ENCODE measurements around the gene RNGTT. TPM values are rescaled to one million over a fixed set of nuclear protein-coding genes. Genes with fewer than 3 reads are reported as not detected.

RNGTT gene
- total and polyA plus RNA-seq, 2 experiments from 2014 or later: 7.4 to 15.6 TPM

DNA sequence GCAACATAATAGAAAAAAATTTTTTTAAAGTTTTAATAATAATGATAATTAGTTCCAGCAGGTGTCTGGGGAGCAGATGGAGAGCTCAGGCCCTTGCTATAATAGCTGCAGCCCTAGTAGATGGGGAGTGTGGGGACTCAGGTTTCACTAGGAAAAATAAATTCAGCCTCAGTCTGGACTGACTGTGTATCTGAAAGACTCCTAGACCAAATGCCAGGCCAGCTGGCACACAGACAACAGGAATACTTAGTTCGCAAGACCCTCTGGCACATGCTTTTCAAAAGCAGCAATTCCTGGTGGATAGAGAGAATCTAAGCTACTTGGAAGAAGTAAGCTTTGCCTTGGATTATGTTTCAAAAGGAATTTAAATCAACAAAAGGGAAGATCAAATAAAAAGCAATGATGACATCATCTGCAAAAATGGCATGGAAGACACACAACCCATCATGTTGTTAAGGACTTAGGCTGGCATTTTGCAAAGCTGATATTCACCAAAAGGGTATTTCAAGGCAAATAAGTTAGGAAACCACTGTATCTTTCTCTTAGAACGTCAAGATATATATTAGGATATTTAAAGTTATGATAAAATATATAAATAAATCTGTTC, 107.8 kb downstream of the RNGTT start:
- Histone ChIP-seq H4K20me1 (ENCODE audit: insufficient read depth, poor library complexity, severe bottlenecking) (no peaks in the 10 kb centered on the region), H3K79me2 (no peaks in the 10 kb centered on the region), H3K4me1 (ENCODE audit: insufficient read depth) (no peaks in the 10 kb centered on the region), H3K4me3 (no peak overlapping the region), H3K9me2 (replicated peaks; ENCODE audit: insufficient read depth) (no peaks in the 10 kb centered on the region), H2AFZ (no peak overlapping the region), H3K4me2 (no peak overlapping the region), H3K36me3 (replicated peaks; ENCODE audit: insufficient read depth, low read depth) (no peaks in the 10 kb centered on the region), H3K27me3 (no peaks in the 10 kb centered on the region), H3K9me3 (ENCODE audit: low read depth) (no peaks in the 10 kb centered on the region), H3K27ac (no peak overlapping the region)
- 85% methylated on average over 2 of the region's 2 CpGs for WGBS (ENCODE audit: low lambda C conversion rate, missing lambda C conversion rate)
- no peak for TF ChIP-seq EZH2phosphoT487 (IDR thresholded peaks at IDR 0.05; ENCODE audit: low read depth, severe bottlenecking, unreplicated experiment)
- no peak for TF ChIP-seq EZH2 (IDR thresholded peaks at IDR 0.05; ENCODE audit: borderline replicate concordance)
- TF ChIP-seq, protein P1, sequence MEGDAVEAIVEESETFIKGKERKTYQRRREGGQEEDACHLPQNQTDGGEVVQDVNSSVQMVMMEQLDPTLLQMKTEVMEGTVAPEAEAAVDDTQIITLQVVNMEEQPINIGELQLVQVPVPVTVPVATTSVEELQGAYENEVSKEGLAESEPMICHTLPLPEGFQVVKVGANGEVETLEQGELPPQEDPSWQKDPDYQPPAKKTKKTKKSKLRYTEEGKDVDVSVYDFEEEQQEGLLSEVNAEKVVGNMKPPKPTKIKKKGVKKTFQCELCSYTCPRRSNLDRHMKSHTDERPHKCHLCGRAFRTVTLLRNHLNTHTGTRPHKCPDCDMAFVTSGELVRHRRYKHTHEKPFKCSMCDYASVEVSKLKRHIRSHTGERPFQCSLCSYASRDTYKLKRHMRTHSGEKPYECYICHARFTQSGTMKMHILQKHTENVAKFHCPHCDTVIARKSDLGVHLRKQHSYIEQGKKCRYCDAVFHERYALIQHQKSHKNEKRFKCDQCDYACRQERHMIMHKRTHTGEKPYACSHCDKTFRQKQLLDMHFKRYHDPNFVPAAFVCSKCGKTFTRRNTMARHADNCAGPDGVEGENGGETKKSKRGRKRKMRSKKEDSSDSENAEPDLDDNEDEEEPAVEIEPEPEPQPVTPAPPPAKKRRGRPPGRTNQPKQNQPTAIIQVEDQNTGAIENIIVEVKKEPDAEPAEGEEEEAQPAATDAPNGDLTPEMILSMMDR (IDR thresholded peaks at IDR 0.05; ENCODE audit: poor library complexity): no peak
- DNase-seq (ENCODE audit: low spot score): no peak

- Histone ChIP-seq H3K79me2 (no peaks in the 10 kb centered on the region), H3K4me2 (no peak overlapping the region), H3K4me1 (ENCODE audit: insufficient read depth) (no peaks in the 10 kb centered on the region), H3K4me3 (no peak overlapping the region), H3K9me3 (ENCODE audit: low read depth) (no peaks in the 10 kb centered on the region), H3K27ac (no peak overlapping the region), H3K27me3 (no peaks in the 10 kb centered on the region), H3K9me2 (replicated peaks; ENCODE audit: insufficient read depth) (no peaks in the 10 kb centered on the region), H3K36me3 (replicated peaks; ENCODE audit: insufficient read depth, low read depth) (no peaks in the 10 kb centered on the region), H2AFZ (no peak overlapping the region), H4K20me1 (ENCODE audit: insufficient read depth, poor library complexity, severe bottlenecking) (no peaks in the 10 kb centered on the region)
- no peak for DNase-seq (ENCODE audit: low spot score)
- TF ChIP-seq, protein P1 (IDR thresholded peaks at IDR 0.05; ENCODE audit: poor library complexity): no peak
- TF ChIP-seq EZH2 (IDR thresholded peaks at IDR 0.05; ENCODE audit: borderline replicate concordance) (no peak), EZH2phosphoT487 (IDR thresholded peaks at IDR 0.05; ENCODE audit: low read depth, severe bottlenecking, unreplicated experiment) (no peak)
Measured at GRCh38 chr6:88852775-88853174, 110.6 kb downstream of the RNGTT start.

DNA sequence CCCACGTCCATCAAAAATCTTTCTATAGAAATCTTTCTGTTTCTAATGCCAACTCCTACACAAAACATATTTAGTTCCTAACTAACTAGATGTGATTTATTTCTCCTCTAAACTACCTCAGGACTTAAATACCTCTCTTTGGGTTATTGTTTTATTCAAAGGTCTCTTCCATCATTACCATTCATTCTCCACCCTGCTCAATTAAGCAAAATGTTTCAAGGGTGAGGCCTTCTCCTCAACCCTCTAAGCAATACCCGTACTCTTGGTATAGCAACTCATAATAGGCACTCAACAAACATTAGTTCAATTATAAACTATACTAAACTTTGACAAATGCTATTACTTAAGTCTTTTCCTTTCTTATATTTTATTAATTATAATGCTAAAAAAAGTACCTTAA, 111.4 kb downstream of the RNGTT start:
- H3K9me2 ChIP-seq (replicated peaks; ENCODE audit: insufficient read depth): no peaks in the 10 kb centered on the region
- no peaks in the 10 kb centered on the region for H3K4me1 ChIP-seq (ENCODE audit: insufficient read depth)
- H3K79me2 ChIP-seq: no peaks in the 10 kb centered on the region
- 98% methylated on average over 2 of the region's 2 CpGs for WGBS (ENCODE audit: low lambda C conversion rate, missing lambda C conversion rate)
- DNase-seq (ENCODE audit: low spot score): no peak
- no peak overlapping the region for H2AFZ ChIP-seq
- no peaks in the 10 kb centered on the region for H4K20me1 ChIP-seq (ENCODE audit: insufficient read depth, poor library complexity, severe bottlenecking)
- H3K36me3 ChIP-seq (replicated peaks; ENCODE audit: insufficient read depth, low read depth): no peaks in the 10 kb centered on the region
- no peak overlapping the region for H3K27ac ChIP-seq
- H3K4me2 ChIP-seq: no peak overlapping the region
- TF ChIP-seq, protein P1 (IDR thresholded peaks at IDR 0.05; ENCODE audit: poor library complexity): no peak
- TF ChIP-seq EZH2 (IDR thresholded peaks at IDR 0.05; ENCODE audit: borderline replicate concordance) (no peak), EZH2phosphoT487 (IDR thresholded peaks at IDR 0.05; ENCODE audit: low read depth, severe bottlenecking, unreplicated experiment) (no peak)
- no peaks in the 10 kb centered on the region for H3K27me3 ChIP-seq
- no peak overlapping the region for H3K4me3 ChIP-seq
- no peaks in the 10 kb centered on the region for H3K9me3 ChIP-seq (ENCODE audit: low read depth)

All from hepatocyte (in vitro differentiated cells).